GM23338 (cell line): Measurements from ENCODE around the gene POLR1C. TPM values are rescaled to one million over a fixed set of nuclear protein-coding genes. Genes with fewer than 3 reads are reported as not detected.

Source experiments
- ATAC-seq: fragments of 200-7000 bp; cut with Tn5 transposase; 3 replicates; pipeline ENCODE4 v1.9.1; 2020
- DNase-seq: peaks from one replicate; pipeline ENCODE4 v3.0.0-alpha.2; 2015; ENCODE audit warnings: low spot score
- H2AFZ ChIP-seq: fragments of 200-600 bp; sonication (generic); 2 replicates; pipeline ENCODE4 v1.8.0; 2016; ENCODE audit warnings: antibody characterized with exemption, mild to moderate bottlenecking, moderate library complexity
- H3F3A ChIP-seq: fragments of 200-600 bp; sonication (generic); replicated peaks from 2 replicates; pipeline ENCODE4 v1.8.0; 2017; ENCODE audit warnings: antibody characterized with exemption, mixed run types, low read depth
- H3K27ac ChIP-seq: fragments of 200-600 bp; sonication (generic); 2 replicates; pipeline ENCODE4 v1.6.1; 2016; ENCODE audit warnings: low read depth
- H3K27me3 ChIP-seq: fragments of 200-600 bp; sonication (generic); 2 replicates; pipeline ENCODE4 v1.8.0; 2016; ENCODE audit warnings: mild to moderate bottlenecking, mixed run types, moderate library complexity; ENCODE audit not compliant: insufficient read depth
- H3K36me3 ChIP-seq: fragments of 200-600 bp; sonication (generic); 2 replicates; pipeline ENCODE4 v1.8.0; 2016; ENCODE audit warnings: mild to moderate bottlenecking; ENCODE audit not compliant: insufficient read depth
- H3K4me1 ChIP-seq: fragments of 200-600 bp; sonication (generic); 2 replicates; pipeline ENCODE4 v1.8.0; 2016; ENCODE audit warnings: mild to moderate bottlenecking, moderate library complexity; ENCODE audit not compliant: insufficient read depth
- H3K4me2 ChIP-seq: fragments of 200-600 bp; sonication (generic); 2 replicates; pipeline ENCODE4 v1.7.1; 2017; ENCODE audit warnings: mixed run types
- H3K4me3 ChIP-seq: fragments of 200-600 bp; sonication (generic); 2 replicates; pipeline ENCODE4 v1.6.1; 2016; ENCODE audit warnings: mixed run types
- H3K79me2 ChIP-seq: fragments of 200-600 bp; sonication (generic); replicated peaks from 2 replicates; pipeline ENCODE4 v1.8.0; 2017; ENCODE audit warnings: mild to moderate bottlenecking; ENCODE audit not compliant: insufficient read depth
- H3K9me2 ChIP-seq: fragments of 200-600 bp; sonication (generic); 2 replicates; pipeline ENCODE4 v1.8.0; 2017; ENCODE audit not compliant: insufficient read depth
- H4K20me1 ChIP-seq: fragments of 200-600 bp; sonication (generic); replicated peaks from 2 replicates; pipeline ENCODE4 v1.8.0; 2017; ENCODE audit warnings: mild to moderate bottlenecking; ENCODE audit not compliant: insufficient read depth
- H3K27ac Mint-ChIP-seq: 2 replicates; pipeline ENCODE4 v1.8.0; 2020; ENCODE audit warnings: inconsistent platforms, mild to moderate bottlenecking, moderate library complexity, mixed read lengths
- H3K27me3 Mint-ChIP-seq: 3 replicates; pipeline ENCODE4 v1.8.0; 2022; ENCODE audit warnings: low read depth, mild to moderate bottlenecking, moderate library complexity, mixed read lengths, inconsistent platforms; ENCODE audit not compliant: insufficient read depth, poor library complexity
- H3K36me3 Mint-ChIP-seq: 3 replicates; pipeline ENCODE4 v1.8.0; 2021; ENCODE audit warnings: low read depth, mild to moderate bottlenecking, inconsistent platforms, moderate library complexity, mixed read lengths
- H3K4me1 Mint-ChIP-seq: 3 replicates; pipeline ENCODE4 v1.8.0; 2020; ENCODE audit warnings: mild to moderate bottlenecking, inconsistent platforms, mixed read lengths
- H3K4me3 Mint-ChIP-seq: 3 replicates; pipeline ENCODE4 v1.8.0; 2021; ENCODE audit warnings: moderate library complexity, mild to moderate bottlenecking, inconsistent platforms, mixed read lengths
- H3K9me3 Mint-ChIP-seq: 3 replicates; pipeline ENCODE4 v1.8.0; 2020; ENCODE audit warnings: moderate library complexity, mild to moderate bottlenecking, inconsistent platforms, mixed read lengths
- ZNF331 ChIP-seq: fragments of 250-450 bp; sonication (Bioruptor Pico); IDR thresholded peaks from 2 replicates; pipeline ENCODE4 v1.5.0; 2020; ENCODE audit warnings: low read depth, mild to moderate bottlenecking, moderate library complexity
- polyA plus RNA-seq: library from polyadenylated mRNA; unstranded; fragments of >200 nt; fragmentation: Nextera tagmentation; extraction: Ambion mirVana; gene quantifications from 2 replicates; pipeline ENCODE4 v1.2.1, GENCODE V29; 2016
- total RNA-seq: library from RNA; depleted of rRNA; stranded (reverse); fragments of >200 nt; shearing (Covaris generic); gene quantifications from 2 replicates; pipeline ENCODE4 v1.2.3, GENCODE V29; 2014
- TF ChIP-seq, protein P1 (sequence below), 2 experiments: fragments of 200-600 bp in 1 of 2; sonication (generic) in 1 of 2; conservative IDR thresholded peaks; 2 replicates each; pipeline versions ENCODE4 v1.5.1 to v1.6.1; 2016 to 2017; ENCODE audit warnings: antibody characterized with exemption in 2 of 2, low read depth in 2 of 2, mild to moderate bottlenecking in 2 of 2, moderate library complexity in 1 of 2
- TF ChIP-seq, protein P2 (sequence below): IDR thresholded peaks from one replicate; pipeline ENCODE4 v1.6.1; 2018; ENCODE audit warnings: antibody characterized with exemption; ENCODE audit not compliant: unreplicated experiment

The POLR1C gene
- total and polyA plus RNA-seq, 2 experiments from 2014 or later = 26.6 to 47.0 TPM

DNA sequence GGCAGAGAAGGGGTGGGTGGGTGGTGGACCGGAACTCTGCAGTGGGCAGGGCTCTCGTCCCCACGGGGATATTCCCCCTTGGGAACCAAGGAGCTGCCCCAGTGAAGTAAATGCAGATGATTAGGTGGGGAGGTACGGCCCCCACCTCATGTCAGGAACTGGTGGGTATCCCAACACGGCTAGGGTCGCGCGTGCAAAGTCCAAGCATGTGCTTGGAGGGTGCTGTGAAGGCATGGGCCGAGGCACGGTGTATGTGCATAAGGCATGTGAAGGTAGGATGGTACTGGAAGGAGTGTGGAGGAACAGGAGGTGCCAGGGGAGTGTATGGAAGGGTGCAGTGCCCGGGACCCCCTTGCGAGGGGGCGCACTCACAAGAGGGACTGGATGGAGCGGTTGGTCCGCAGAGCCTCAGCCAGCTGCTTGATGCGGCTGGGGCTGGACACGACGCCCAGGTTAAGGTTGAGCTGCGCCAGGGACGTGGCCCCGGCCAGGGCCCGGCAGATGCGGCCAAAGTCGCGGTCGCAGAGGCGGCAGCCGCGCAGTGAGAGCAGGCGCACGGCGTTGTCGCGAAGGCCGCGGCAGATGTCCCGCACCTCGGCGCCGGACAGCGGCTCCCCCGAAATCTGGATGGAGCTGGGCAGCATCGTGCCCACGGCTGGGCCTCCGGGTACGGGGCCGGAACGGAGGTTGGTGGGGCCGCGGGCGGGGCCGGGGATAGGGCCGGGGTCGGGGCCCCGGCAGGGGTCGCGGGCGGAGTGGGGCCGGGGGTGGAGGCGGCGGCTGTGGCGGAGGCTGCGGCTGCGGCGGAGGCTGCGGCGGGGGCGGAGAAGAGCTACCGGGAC, 7.5 kb upstream of the POLR1C start:
- H2AFZ ChIP-seq = peak overlapping the region; percentile 76

More for the DNA sequence above, 7.5 kb upstream of the POLR1C start:
- H3K9me3 Mint-ChIP-seq = peaks cover 3% of the 10 kb centered on the region; the same call in 2 of the 3 replicates
- H3K4me1 Mint-ChIP-seq = peaks cover 34% of the 10 kb centered on the region
- DNase-seq (peak; percentile 48), ATAC-seq (peak; percentile 4)
- TF ChIP-seq ZNF331 (CRISPR knock-in tag) = no peak
- TF ChIP-seq, protein P1, sequence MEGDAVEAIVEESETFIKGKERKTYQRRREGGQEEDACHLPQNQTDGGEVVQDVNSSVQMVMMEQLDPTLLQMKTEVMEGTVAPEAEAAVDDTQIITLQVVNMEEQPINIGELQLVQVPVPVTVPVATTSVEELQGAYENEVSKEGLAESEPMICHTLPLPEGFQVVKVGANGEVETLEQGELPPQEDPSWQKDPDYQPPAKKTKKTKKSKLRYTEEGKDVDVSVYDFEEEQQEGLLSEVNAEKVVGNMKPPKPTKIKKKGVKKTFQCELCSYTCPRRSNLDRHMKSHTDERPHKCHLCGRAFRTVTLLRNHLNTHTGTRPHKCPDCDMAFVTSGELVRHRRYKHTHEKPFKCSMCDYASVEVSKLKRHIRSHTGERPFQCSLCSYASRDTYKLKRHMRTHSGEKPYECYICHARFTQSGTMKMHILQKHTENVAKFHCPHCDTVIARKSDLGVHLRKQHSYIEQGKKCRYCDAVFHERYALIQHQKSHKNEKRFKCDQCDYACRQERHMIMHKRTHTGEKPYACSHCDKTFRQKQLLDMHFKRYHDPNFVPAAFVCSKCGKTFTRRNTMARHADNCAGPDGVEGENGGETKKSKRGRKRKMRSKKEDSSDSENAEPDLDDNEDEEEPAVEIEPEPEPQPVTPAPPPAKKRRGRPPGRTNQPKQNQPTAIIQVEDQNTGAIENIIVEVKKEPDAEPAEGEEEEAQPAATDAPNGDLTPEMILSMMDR (conservative IDR thresholded peaks at IDR 0.05; ENCODE audit: low read depth in 2 of 2) = peak in 1 of 2 experiments; percentile 37; a peak in 3 of 4 replicates
- TF ChIP-seq, protein P2, sequence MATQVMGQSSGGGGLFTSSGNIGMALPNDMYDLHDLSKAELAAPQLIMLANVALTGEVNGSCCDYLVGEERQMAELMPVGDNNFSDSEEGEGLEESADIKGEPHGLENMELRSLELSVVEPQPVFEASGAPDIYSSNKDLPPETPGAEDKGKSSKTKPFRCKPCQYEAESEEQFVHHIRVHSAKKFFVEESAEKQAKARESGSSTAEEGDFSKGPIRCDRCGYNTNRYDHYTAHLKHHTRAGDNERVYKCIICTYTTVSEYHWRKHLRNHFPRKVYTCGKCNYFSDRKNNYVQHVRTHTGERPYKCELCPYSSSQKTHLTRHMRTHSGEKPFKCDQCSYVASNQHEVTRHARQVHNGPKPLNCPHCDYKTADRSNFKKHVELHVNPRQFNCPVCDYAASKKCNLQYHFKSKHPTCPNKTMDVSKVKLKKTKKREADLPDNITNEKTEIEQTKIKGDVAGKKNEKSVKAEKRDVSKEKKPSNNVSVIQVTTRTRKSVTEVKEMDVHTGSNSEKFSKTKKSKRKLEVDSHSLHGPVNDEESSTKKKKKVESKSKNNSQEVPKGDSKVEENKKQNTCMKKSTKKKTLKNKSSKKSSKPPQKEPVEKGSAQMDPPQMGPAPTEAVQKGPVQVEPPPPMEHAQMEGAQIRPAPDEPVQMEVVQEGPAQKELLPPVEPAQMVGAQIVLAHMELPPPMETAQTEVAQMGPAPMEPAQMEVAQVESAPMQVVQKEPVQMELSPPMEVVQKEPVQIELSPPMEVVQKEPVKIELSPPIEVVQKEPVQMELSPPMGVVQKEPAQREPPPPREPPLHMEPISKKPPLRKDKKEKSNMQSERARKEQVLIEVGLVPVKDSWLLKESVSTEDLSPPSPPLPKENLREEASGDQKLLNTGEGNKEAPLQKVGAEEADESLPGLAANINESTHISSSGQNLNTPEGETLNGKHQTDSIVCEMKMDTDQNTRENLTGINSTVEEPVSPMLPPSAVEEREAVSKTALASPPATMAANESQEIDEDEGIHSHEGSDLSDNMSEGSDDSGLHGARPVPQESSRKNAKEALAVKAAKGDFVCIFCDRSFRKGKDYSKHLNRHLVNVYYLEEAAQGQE = peak; percentile 2
- no peak overlapping the region for H3K27ac Mint-ChIP-seq
- H3K79me2 ChIP-seq = peaks cover 3% of the 10 kb centered on the region; the same call in 1 of the 2 replicates
- peaks cover 14% of the 10 kb centered on the region for H3K36me3 ChIP-seq
- H3K4me1 ChIP-seq = peaks cover 12% of the 10 kb centered on the region; the same call in 1 of the 2 replicates
- H4K20me1 ChIP-seq = no peaks in the 10 kb centered on the region
- H3K27me3 ChIP-seq = peaks cover 26% of the 10 kb centered on the region
- no peaks in the 10 kb centered on the region for H3K9me2 ChIP-seq
- H3K4me3 Mint-ChIP-seq = peak overlapping the region; percentile 79
- H3K4me3 ChIP-seq = peak overlapping the region; percentile 81
- H3K36me3 Mint-ChIP-seq = peaks cover 36% of the 10 kb centered on the region
- H3K27ac ChIP-seq = no peak overlapping the region
- peaks cover 22% of the 10 kb centered on the region for H3F3A ChIP-seq
- H3K27me3 Mint-ChIP-seq = peaks cover 39% of the 10 kb centered on the region
- H3K4me2 ChIP-seq = peak overlapping the region; percentile 95
